ENCODE results near the gene TRABD2B.

The TRABD2B gene

GRCh38 chr1:47761201-47761930 is 235.8 kb downstream of the TRABD2B start:
- H3K9ac ChIP-seq (ENCODE audit: low read depth, low read length): no peak overlapping the region
- no peaks in the 10 kb centered on the region for H3K36me3 ChIP-seq (ENCODE audit: insufficient read depth, low read length)
- no peaks in the 10 kb centered on the region for H3K9me3 ChIP-seq (ENCODE audit: control insufficient read depth, insufficient read depth, low read length)
- no peaks in the 10 kb centered on the region for H3K4me1 ChIP-seq (ENCODE audit: insufficient read depth, low read length)

GRCh38 chr1:47759936-47760629 is 237.1 kb downstream of the TRABD2B start:
- Histone ChIP-seq H3K4me1 (ENCODE audit: insufficient read depth, low read length) (no peaks in the 10 kb centered on the region), H3K36me3 (ENCODE audit: insufficient read depth, low read length) (no peaks in the 10 kb centered on the region), H3K9me3 (ENCODE audit: control insufficient read depth, insufficient read depth, low read length) (no peaks in the 10 kb centered on the region), H3K9ac (ENCODE audit: low read depth, low read length) (no peak overlapping the region)

DNA sequence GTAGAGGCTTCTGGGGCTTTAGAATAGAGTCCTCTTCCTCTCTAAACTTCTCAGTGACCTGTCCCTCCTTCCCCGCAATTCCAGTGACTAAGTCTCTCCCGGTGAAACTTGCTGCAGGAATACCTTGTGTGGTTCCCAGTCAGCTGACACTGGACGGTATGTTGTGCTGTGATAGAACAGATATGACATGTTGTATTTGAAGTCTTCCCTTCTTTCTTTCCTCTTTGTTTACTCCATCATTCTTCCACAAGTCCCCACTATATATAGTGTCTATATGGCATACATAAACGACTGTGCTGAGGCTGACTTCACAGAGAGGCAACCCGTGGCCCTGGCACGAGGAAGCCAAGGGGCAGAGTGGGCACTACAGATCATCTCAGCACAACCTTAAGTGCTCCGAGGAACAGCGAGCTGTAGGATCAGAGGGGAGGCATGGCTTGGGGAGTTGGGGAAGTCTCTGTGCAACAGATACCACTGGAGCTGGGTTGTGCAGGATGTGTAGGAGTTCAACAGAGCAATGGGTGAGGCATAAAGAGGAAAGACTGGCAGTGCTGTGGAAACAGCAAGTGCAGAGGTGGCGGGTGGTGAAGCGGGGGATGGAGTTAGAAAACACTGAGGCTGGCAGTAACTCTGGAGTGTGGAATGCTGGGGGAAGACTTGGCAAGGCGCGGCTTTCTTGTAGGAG is 237.8 kb downstream of the TRABD2B start:
- Histone ChIP-seq H3K9me3 (ENCODE audit: control insufficient read depth, insufficient read depth, low read length) (no peaks in the 10 kb centered on the region), H3K9ac (ENCODE audit: low read depth, low read length) (no peak overlapping the region), H3K36me3 (ENCODE audit: insufficient read depth, low read length) (no peaks in the 10 kb centered on the region), H3K4me1 (ENCODE audit: insufficient read depth, low read length) (no peaks in the 10 kb centered on the region)

DNA sequence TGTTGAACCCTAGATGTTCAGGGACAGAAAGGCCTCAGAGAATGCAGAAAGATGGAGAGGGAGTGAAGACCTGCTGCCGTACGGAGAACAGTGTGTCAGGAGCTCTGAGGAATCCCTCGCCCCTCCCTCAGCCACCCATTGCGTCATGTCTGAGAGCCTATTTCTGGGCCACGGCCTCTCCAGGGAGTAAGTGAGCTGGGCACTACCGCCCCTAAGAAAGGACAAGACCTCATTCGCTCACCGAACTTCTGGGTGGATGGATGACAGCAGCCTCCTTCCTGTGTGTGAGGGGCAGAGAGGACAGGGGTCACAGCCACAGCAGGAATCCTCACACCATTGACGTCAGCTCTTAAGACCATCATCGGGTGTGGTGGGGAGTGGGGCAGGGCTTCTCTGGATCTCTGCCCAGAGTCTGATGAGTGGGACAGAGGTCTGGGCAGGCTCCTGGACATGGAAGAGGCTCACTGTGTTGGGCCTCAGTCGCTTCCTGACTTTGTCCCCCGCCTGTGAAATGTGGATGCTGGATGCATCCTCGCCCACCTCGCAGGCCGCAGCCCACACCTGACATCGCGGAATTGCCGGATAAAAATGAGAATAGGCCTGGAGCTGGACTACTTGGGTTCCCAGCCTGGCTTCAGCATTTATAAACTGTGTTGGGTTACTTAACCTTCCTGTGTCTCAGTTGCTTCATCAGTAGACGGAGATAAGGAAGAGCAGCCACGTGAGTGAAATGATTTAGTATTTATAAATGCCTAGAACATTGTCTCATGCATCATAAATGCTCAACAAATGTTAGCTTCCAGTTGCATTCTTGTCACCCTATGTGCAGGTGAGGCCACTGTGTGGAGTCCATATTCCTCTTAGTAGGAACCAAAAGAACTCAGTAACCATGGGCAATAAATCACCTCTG is 238.6 kb downstream of the TRABD2B start:
- no peak overlapping the region for H3K9ac ChIP-seq (ENCODE audit: low read depth, low read length)
- no peaks in the 10 kb centered on the region for H3K36me3 ChIP-seq (ENCODE audit: insufficient read depth, low read length)
- no peaks in the 10 kb centered on the region for H3K9me3 ChIP-seq (ENCODE audit: control insufficient read depth, insufficient read depth, low read length)

GRCh38 chr1:47757226-47757975 is 239.8 kb downstream of the TRABD2B start:
- no peaks in the 10 kb centered on the region for H3K36me3 ChIP-seq (ENCODE audit: insufficient read depth, low read length)
- H3K9ac ChIP-seq (ENCODE audit: low read depth, low read length): no peak overlapping the region
- H3K4me1 ChIP-seq (ENCODE audit: insufficient read depth, low read length): no peaks in the 10 kb centered on the region
- H3K9me3 ChIP-seq (ENCODE audit: control insufficient read depth, insufficient read depth, low read length): no peaks in the 10 kb centered on the region

More for the DNA sequence above, 238.6 kb downstream of the TRABD2B start:
- no peaks in the 10 kb centered on the region for H3K4me1 ChIP-seq (ENCODE audit: insufficient read depth, low read length)

- Histone ChIP-seq H3K36me3 (ENCODE audit: insufficient read depth, low read length) (no peaks in the 10 kb centered on the region), H3K9me3 (ENCODE audit: control insufficient read depth, insufficient read depth, low read length) (no peaks in the 10 kb centered on the region), H3K4me1 (ENCODE audit: insufficient read depth, low read length) (no peaks in the 10 kb centered on the region), H3K9ac (ENCODE audit: low read depth, low read length) (no peak overlapping the region)
These were observed 240.8 kb downstream of the TRABD2B start for GRCh38 chr1:47756411-47756810.

DNA sequence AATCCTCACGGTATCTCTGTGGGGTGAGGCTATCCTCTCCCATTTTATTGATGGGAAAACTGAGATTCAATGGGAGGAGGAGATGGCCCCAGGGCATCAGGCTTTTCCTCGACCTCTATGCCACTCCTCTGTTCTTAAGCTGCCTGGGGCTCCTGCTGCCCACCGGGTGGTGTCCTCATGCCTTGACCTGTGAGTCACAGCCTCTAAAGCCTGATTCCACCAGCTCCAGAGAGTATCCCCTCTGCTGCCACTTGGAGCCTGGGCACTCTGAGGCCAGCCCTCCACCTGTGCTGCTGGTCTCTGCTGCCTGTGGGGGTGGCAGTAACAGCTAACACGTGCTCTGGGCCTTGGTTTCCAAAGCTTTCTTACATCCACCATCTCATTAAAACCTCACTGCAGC is 241.2 kb downstream of the TRABD2B start:
- H3K36me3 ChIP-seq (ENCODE audit: insufficient read depth, low read length): no peaks in the 10 kb centered on the region
- H3K9ac ChIP-seq (ENCODE audit: low read depth, low read length): no peak overlapping the region
- H3K9me3 ChIP-seq (ENCODE audit: control insufficient read depth, insufficient read depth, low read length): no peaks in the 10 kb centered on the region
- no peaks in the 10 kb centered on the region for H3K4me1 ChIP-seq (ENCODE audit: insufficient read depth, low read length)

GRCh38 chr1:47755101-47755990 is 241.8 kb downstream of the TRABD2B start:
- Histone ChIP-seq H3K9me3 (ENCODE audit: control insufficient read depth, insufficient read depth, low read length) (no peaks in the 10 kb centered on the region), H3K4me1 (ENCODE audit: insufficient read depth, low read length) (no peaks in the 10 kb centered on the region), H3K9ac (ENCODE audit: low read depth, low read length) (no peak overlapping the region), H3K36me3 (ENCODE audit: insufficient read depth, low read length) (no peaks in the 10 kb centered on the region)

GRCh38 chr1:47754221-47754620 is 243.0 kb downstream of the TRABD2B start:
- Histone ChIP-seq H3K4me1 (ENCODE audit: insufficient read depth, low read length) (no peaks in the 10 kb centered on the region), H3K9ac (ENCODE audit: low read depth, low read length) (no peak overlapping the region), H3K36me3 (ENCODE audit: insufficient read depth, low read length) (no peaks in the 10 kb centered on the region), H3K9me3 (ENCODE audit: control insufficient read depth, insufficient read depth, low read length) (no peaks in the 10 kb centered on the region)

DNA sequence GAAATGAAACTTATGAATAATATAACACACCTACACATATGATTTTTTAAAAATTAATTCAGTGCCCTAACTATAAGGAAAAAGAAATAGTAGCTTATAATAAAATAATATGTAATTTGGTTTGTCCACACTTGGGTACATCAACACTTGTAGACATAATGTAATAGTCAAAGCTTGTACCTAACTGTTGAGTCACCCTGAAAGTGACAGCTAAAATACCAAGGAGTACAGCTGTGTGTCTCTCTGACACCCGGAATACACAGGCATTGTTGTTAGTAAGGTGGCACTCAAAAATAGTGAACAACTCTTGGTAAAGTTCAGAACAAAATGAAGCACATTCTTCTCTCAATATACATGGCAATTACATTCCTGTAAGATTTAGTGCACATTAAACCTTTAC is 243.4 kb downstream of the TRABD2B start:
- Histone ChIP-seq H3K4me1 (ENCODE audit: insufficient read depth, low read length) (no peaks in the 10 kb centered on the region), H3K9me3 (ENCODE audit: control insufficient read depth, insufficient read depth, low read length) (no peaks in the 10 kb centered on the region), H3K36me3 (ENCODE audit: insufficient read depth, low read length) (no peaks in the 10 kb centered on the region), H3K9ac (ENCODE audit: low read depth, low read length) (no peak overlapping the region)

DNA sequence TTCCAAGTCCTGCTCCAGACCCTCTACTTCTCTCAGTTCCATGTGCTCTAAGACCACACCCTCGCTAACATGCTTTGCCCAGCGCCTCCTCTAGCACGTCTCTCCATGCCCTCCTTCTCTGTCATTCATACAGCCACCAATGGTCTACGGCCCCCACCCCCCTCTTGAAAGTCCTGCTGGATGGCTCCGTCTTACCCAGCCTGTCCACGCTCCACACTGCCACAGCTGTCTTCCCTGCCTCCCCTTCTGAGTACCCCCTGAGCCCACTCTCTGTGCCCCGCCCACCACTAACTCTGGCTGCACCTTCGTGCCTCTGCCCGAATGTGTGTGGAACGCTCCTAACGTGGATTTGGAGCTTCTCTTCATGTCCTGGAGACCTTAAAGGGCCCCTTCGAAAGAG is 244.6 kb downstream of the TRABD2B start:
- Histone ChIP-seq H3K9ac (ENCODE audit: low read depth, low read length) (no peak overlapping the region), H3K36me3 (ENCODE audit: insufficient read depth, low read length) (no peaks in the 10 kb centered on the region), H3K4me1 (ENCODE audit: insufficient read depth, low read length) (no peaks in the 10 kb centered on the region), H3K9me3 (ENCODE audit: control insufficient read depth, insufficient read depth, low read length) (no peaks in the 10 kb centered on the region)

DNA sequence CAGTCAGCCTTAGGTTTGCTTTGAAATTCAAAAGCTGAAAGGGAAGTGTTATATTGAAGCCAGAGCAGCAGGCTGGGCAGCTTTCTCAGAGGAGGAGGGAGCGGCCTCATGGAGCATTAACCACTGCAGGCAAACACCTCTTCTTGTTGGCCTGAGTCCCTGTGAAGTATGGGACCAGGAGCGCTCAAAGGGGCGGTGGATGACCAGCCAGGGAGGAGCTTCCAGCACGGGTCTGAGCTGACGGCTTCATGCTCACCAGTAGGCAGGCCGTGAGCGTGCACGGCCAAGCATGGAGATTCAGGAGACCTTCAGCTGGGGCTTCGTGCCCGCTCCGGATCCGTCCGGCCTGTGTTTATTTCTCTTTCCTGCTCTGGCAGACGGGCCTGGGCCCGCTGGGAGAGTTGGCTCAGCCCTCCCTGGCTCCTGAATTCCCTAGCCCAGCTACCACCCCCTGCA is 245.2 kb downstream of the TRABD2B start:
- H3K4me1 ChIP-seq (ENCODE audit: insufficient read depth, low read length): no peaks in the 10 kb centered on the region
- H3K9me3 ChIP-seq (ENCODE audit: control insufficient read depth, insufficient read depth, low read length): no peaks in the 10 kb centered on the region
- H3K9ac ChIP-seq (ENCODE audit: low read depth, low read length): no peak overlapping the region
- H3K36me3 ChIP-seq (ENCODE audit: insufficient read depth, low read length): no peaks in the 10 kb centered on the region

- no peaks in the 10 kb centered on the region for H3K4me1 ChIP-seq (ENCODE audit: insufficient read depth, low read length)
- H3K9me3 ChIP-seq (ENCODE audit: control insufficient read depth, insufficient read depth, low read length): no peaks in the 10 kb centered on the region
- no peak overlapping the region for H3K9ac ChIP-seq (ENCODE audit: low read depth, low read length)
- no peaks in the 10 kb centered on the region for H3K36me3 ChIP-seq (ENCODE audit: insufficient read depth, low read length)
These were observed 246.0 kb downstream of the TRABD2B start for GRCh38 chr1:47751193-47751592.
